ENCODE measurements around the gene LGR6. TPM values are rescaled to one million over a fixed set of nuclear protein-coding genes. Genes with fewer than 3 reads are reported as not detected.

LGR6 gene
- total RNA-seq, 4 donors from 2014 or later = 0.15 TPM; not detected in 3

- in situ Hi-C loops (cut with MboI; ENCODE audit: low sequenced_read_pairs in 4 of 4) = no loop called here
- Histone ChIP-seq H3K27me3 (peaks cover 30 to 41% (median 33%) of the 10 kb centered on the region in 3 donors), H3K36me3 (no peaks in the 10 kb centered on the region), H3K9me3 (no peaks in the 10 kb centered on the region), H3K27ac (no peak overlapping the region), H3K4me1 (no peaks in the 10 kb centered on the region), H3K4me3 (no peak overlapping the region)
- no peak for TF ChIP-seq CTCF (IDR thresholded peaks at IDR 0.05 in 4 of 5, conservative IDR thresholded peaks at IDR 0.05 in 1 of 5)
- no peak for TF ChIP-seq POLR2A (IDR thresholded peaks at IDR 0.05)
- ATAC-seq (no peak), DNase-seq (no peak)
- intact Hi-C loops (cut with DNase I; ENCODE audit: low total_unique reads) = no loop called here
These were observed 22.0 kb downstream of the LGR6 start for GRCh38 chr1:202215472-202216130.

- Histone ChIP-seq H3K27ac (no peak overlapping the region), H3K4me1 (no peaks in the 10 kb centered on the region), H3K27me3 (peaks cover 30 to 41% (median 33%) of the 10 kb centered on the region in 3 donors), H3K9me3 (no peaks in the 10 kb centered on the region), H3K36me3 (no peaks in the 10 kb centered on the region), H3K4me3 (no peak overlapping the region)
- DNase-seq (no peak), ATAC-seq (no peak)
- intact Hi-C loops (cut with DNase I; ENCODE audit: low total_unique reads) = no loop called here
- TF ChIP-seq POLR2A (IDR thresholded peaks at IDR 0.05) = no peak
- TF ChIP-seq CTCF (IDR thresholded peaks at IDR 0.05 in 4 of 5, conservative IDR thresholded peaks at IDR 0.05 in 1 of 5) = no peak
- in situ Hi-C loops (cut with MboI; ENCODE audit: low sequenced_read_pairs in 4 of 4) = no loop called here
These were observed 23.1 kb downstream of the LGR6 start for GRCh38 chr1:202216691-202217090.

- no peak for ATAC-seq
- Histone ChIP-seq H3K4me3 (no peak overlapping the region), H3K9me3 (no peaks in the 10 kb centered on the region), H3K27ac (no peak overlapping the region), H3K36me3 (no peaks in the 10 kb centered on the region), H3K27me3 (peaks cover 30 to 35% (median 33%) of the 10 kb centered on the region in 3 donors), H3K4me1 (no peaks in the 10 kb centered on the region)
- no peak for TF ChIP-seq POLR2A (IDR thresholded peaks at IDR 0.05)
- no peak for TF ChIP-seq CTCF (IDR thresholded peaks at IDR 0.05 in 4 of 5, conservative IDR thresholded peaks at IDR 0.05 in 1 of 5)
- no peak for DNase-seq
- intact Hi-C loops (cut with DNase I; ENCODE audit: low total_unique reads) = no loop called here
- in situ Hi-C loops (cut with MboI; ENCODE audit: low sequenced_read_pairs in 4 of 4) = no loop called here
These were observed 23.9 kb downstream of the LGR6 start for GRCh38 chr1:202217516-202217915.

GRCh38 chr1:202217951-202218350 lies 24.4 kb downstream of the LGR6 start:
- no peak overlapping the region for H3K27ac ChIP-seq
- no peak overlapping the region for H3K4me3 ChIP-seq
- H3K27me3 ChIP-seq = peaks cover 28 to 32% (median 32%) of the 10 kb centered on the region in 3 donors
- intact Hi-C loops (cut with DNase I; ENCODE audit: low total_unique reads) = no loop called here
- no peak for DNase-seq
- H3K36me3 ChIP-seq = no peaks in the 10 kb centered on the region
- TF ChIP-seq CTCF (IDR thresholded peaks at IDR 0.05 in 4 of 5, conservative IDR thresholded peaks at IDR 0.05 in 1 of 5) (no peak), POLR2A (IDR thresholded peaks at IDR 0.05) (no peak)
- in situ Hi-C loops (cut with MboI; ENCODE audit: low sequenced_read_pairs in 4 of 4) = no loop called here
- H3K9me3 ChIP-seq = no peaks in the 10 kb centered on the region
- H3K4me1 ChIP-seq = no peaks in the 10 kb centered on the region
- no peak for ATAC-seq

- H3K9me3 ChIP-seq = no peaks in the 10 kb centered on the region
- H3K27me3 ChIP-seq = peaks cover 2 to 6% (median 5%) of the 10 kb centered on the region in 3 donors
- in situ Hi-C loops (cut with MboI; ENCODE audit: low sequenced_read_pairs in 4 of 4) (no loop called here), intact Hi-C loops (cut with DNase I; ENCODE audit: low total_unique reads) (no loop called here)
- H3K4me3 ChIP-seq = no peak overlapping the region
- no peaks in the 10 kb centered on the region for H3K36me3 ChIP-seq
- TF ChIP-seq POLR2A (IDR thresholded peaks at IDR 0.05) = no peak
- TF ChIP-seq CTCF (IDR thresholded peaks at IDR 0.05 in 4 of 5, conservative IDR thresholded peaks at IDR 0.05 in 1 of 5) = no peak
- H3K4me1 ChIP-seq = no peaks in the 10 kb centered on the region
- no peak overlapping the region for H3K27ac ChIP-seq
- DNase-seq = no peak
- no peak for ATAC-seq
These were observed 27.1 kb downstream of the LGR6 start for GRCh38 chr1:202220733-202221132.
